Tibial nerve (tissue), 4 donors: Measurements from ENCODE around the gene CFAP69. TPM values are rescaled to one million over a fixed set of nuclear protein-coding genes. Genes with fewer than 3 reads are reported as not detected.

Source experiments
- DNase-seq, 2 donors: peaks; one replicate each; pipeline ENCODE4 v3.0.0-alpha.2; 2019; ENCODE audit warnings: low spot score in 2 of 2
- H3K27ac ChIP-seq, 4 donors: fragments of 200-600 bp; sonication (generic) in 3 of 4; one replicate each; pipeline ENCODE4 v1.5.1; 2017 to 2019; ENCODE audit warnings: mild to moderate bottlenecking in 1 of 4
- H3K27me3 ChIP-seq, 2 donors: fragments of 200-600 bp; sonication (generic) in 1 of 2; one replicate each; pipeline versions ENCODE4 v1.5.1 to v1.6.0; 2017 to 2019
- H3K36me3 ChIP-seq, 3 donors: fragments of 200-600 bp; sonication (generic); one replicate each; pipeline ENCODE4 v1.5.1; 2018 to 2019
- H3K4me1 ChIP-seq, 4 donors: fragments of 200-600 bp; sonication (generic) in 3 of 4; one replicate each; pipeline ENCODE4 v1.5.1; 2017 to 2019
- H3K4me3 ChIP-seq, 4 donors: fragments of 200-600 bp; sonication (generic) in 3 of 4; one replicate each; pipeline ENCODE4 v1.5.1; 2017 to 2019; ENCODE audit warnings: mild to moderate bottlenecking in 1 of 4, moderate library complexity in 1 of 4
- H3K9me3 ChIP-seq, 4 donors: fragments of 200-600 bp; sonication (generic) in 3 of 4; one replicate each; pipeline ENCODE4 v1.5.1; 2017 to 2019
- EP300 ChIP-seq, 2 donors: sonication (generic); formaldehyde crosslinking; IDR thresholded peaks; one replicate each; pipeline ENCODE4 v1.6.1; 2017; ENCODE audit warnings: antibody characterized with exemption in 2 of 2, mild to moderate bottlenecking in 1 of 2
- POLR2A ChIP-seq, 2 donors: fragments of 450-650 bp; IDR thresholded peaks; one replicate each; pipeline ENCODE4 v1.6.1; 2017; ENCODE audit warnings: antibody characterized with exemption in 2 of 2, mild to moderate bottlenecking in 2 of 2, moderate library complexity in 2 of 2
- WGBS, 2 donors: methylation state at CpG; one replicate each; pipeline ENCODE4 v1.1.5; 2018; 5-methylcytosine and 5-hydroxymethylcytosine counted together
- total RNA-seq, 4 donors: library from RNA; depleted of rRNA; stranded (reverse); fragments of >200 nt; gene quantifications; one replicate each; pipeline ENCODE4 v1.1.0, GENCODE V29; 2016
- TF ChIP-seq, protein P1 (sequence below), 5 experiments: fragments of 200-600 bp in 3 of 5; fragments of 450-650 bp in 2 of 5; sonication (generic) in 3 of 5; IDR thresholded peaks; one replicate each; pipeline ENCODE4 v1.5.1; 2016 to 2019; ENCODE audit warnings: antibody characterized with exemption in 5 of 5, mild to moderate bottlenecking in 3 of 5, moderate library complexity in 2 of 5

The CFAP69 gene
- total RNA-seq, 4 donors from 2014 or later = 18.9 to 51.1 (median 22.0) TPM

DNA sequence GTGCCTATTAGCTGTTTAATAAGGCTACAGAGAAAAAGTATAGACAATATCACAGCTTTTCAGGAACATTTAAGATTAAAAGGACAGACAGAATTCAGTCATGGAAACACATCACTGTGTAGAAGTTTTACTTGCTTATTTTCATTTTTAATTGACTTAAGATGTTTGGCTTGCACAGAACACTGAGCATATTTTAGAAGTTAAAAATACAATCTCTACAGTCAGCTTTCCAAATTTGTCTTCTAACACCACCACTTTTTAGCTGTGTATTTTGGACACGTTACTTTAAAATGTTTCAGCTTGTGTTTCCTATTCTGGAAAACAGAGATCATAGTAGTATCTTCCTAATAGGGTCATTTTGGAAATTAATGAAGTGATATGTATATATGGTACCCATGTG lies 11.8 kb downstream of the CFAP69 start:
- 50 to 80% methylated on average over 1 of the region's 1 CpG for WGBS, 2 donors

DNA sequence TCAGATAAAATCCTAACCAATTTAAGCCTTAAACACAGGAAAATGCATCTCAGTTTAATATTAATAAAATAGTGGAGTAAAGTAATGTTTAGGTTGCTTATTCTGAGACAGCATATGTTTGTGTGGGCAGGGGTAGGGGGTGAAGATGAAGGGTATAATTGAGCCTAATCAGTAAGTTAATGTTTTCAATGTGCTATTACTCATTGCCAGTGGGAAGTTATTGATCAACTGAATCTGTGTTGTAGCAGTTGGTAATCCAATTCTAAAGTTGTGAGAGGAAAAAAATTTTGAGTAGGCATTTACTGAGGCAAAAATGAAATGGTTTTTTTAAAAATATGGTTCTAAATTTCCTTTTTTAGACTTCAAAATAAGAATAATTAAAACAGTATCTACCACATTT lies 16.5 kb downstream of the CFAP69 start:
- DNase-seq = no peak
- Histone ChIP-seq H3K9me3 (no peaks in the 10 kb centered on the region), H3K36me3 (no peaks in the 10 kb centered on the region), H3K4me1 (no peaks in the 10 kb centered on the region), H3K27ac (no peak overlapping the region), H3K27me3 (no peaks in the 10 kb centered on the region), H3K4me3 (no peak overlapping the region)
- TF ChIP-seq POLR2A (IDR thresholded peaks at IDR 0.05) (no peak), EP300 (IDR thresholded peaks at IDR 0.05) (no peak)
- TF ChIP-seq, protein P1, sequence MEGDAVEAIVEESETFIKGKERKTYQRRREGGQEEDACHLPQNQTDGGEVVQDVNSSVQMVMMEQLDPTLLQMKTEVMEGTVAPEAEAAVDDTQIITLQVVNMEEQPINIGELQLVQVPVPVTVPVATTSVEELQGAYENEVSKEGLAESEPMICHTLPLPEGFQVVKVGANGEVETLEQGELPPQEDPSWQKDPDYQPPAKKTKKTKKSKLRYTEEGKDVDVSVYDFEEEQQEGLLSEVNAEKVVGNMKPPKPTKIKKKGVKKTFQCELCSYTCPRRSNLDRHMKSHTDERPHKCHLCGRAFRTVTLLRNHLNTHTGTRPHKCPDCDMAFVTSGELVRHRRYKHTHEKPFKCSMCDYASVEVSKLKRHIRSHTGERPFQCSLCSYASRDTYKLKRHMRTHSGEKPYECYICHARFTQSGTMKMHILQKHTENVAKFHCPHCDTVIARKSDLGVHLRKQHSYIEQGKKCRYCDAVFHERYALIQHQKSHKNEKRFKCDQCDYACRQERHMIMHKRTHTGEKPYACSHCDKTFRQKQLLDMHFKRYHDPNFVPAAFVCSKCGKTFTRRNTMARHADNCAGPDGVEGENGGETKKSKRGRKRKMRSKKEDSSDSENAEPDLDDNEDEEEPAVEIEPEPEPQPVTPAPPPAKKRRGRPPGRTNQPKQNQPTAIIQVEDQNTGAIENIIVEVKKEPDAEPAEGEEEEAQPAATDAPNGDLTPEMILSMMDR (IDR thresholded peaks at IDR 0.05) = no peak

More for the DNA sequence above, 11.8 kb downstream of the CFAP69 start:
- no peaks in the 10 kb centered on the region for H3K9me3 ChIP-seq
- no peak overlapping the region for H3K4me3 ChIP-seq
- DNase-seq = no peak
- TF ChIP-seq POLR2A (IDR thresholded peaks at IDR 0.05) (no peak), EP300 (IDR thresholded peaks at IDR 0.05) (no peak)
- TF ChIP-seq, protein P1 (IDR thresholded peaks at IDR 0.05) = no peak
- H3K4me1 ChIP-seq = no peaks in the 10 kb centered on the region
- no peaks in the 10 kb centered on the region for H3K27me3 ChIP-seq
- no peak overlapping the region for H3K27ac ChIP-seq
- H3K36me3 ChIP-seq = no peaks in the 10 kb centered on the region

DNA sequence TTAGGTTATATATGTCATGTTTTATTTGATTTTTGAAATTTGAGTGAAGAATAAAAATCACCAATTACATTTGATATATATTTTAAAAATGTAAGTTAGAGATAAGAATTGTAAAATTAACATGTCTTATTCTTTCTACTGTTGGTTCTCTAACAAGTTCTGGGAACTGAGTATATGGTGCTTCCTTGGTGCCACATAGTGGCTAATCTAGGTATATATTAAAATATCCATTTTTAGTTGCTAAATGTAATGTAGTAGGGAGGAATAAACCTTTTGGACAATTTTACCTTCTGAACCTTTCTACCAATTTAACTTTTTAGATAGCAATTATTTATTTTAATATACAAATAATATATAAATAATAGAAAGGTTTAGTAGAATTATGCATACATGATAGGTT lies 17.5 kb downstream of the CFAP69 start:
- Histone ChIP-seq H3K27me3 (no peaks in the 10 kb centered on the region), H3K27ac (no peak overlapping the region), H3K36me3 (no peaks in the 10 kb centered on the region), H3K4me3 (no peak overlapping the region), H3K9me3 (no peaks in the 10 kb centered on the region), H3K4me1 (no peaks in the 10 kb centered on the region)
- TF ChIP-seq EP300 (IDR thresholded peaks at IDR 0.05) = no peak
- TF ChIP-seq, protein P1 (IDR thresholded peaks at IDR 0.05) = peak; percentile 26 to 53 (median 33)
- no peak for TF ChIP-seq POLR2A (IDR thresholded peaks at IDR 0.05)
- DNase-seq = no peak

DNA sequence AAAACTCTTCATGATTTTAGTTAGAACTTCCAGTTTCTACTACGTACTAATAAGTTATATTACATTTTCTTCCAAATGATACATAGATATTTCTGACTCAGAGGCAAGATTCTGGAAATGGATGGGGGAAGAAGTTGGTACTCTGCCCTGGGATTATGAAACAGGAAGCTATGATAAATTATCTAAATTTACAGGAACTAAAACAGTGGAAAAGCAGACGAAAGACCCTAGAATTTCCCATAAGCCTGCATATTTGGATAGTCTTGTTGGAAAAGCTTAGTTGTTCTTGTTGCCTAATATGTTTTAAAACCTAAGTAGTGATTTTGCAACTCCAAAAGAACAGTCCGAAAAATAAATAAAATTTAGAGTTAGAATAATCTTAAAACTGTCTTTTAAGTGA lies 21.8 kb downstream of the CFAP69 start:
- Histone ChIP-seq H3K9me3 (no peaks in the 10 kb centered on the region), H3K27me3 (no peaks in the 10 kb centered on the region), H3K27ac (peak overlapping the region in 2 of 4 donors; percentile 29 to 36), H3K4me3 (no peak overlapping the region), H3K36me3 (no peaks in the 10 kb centered on the region), H3K4me1 (peaks cover 0 to 10% (median 0%) of the 10 kb centered on the region in 4 donors)
- TF ChIP-seq EP300 (IDR thresholded peaks at IDR 0.05) (peak in 1 of 2 donors; percentile 51), POLR2A (IDR thresholded peaks at IDR 0.05) (no peak)
- 67 to 70% methylated on average over 3 of the region's 3 CpGs for WGBS, 2 donors
- DNase-seq = peak in 1 of 2 donors; percentile 31

DNA sequence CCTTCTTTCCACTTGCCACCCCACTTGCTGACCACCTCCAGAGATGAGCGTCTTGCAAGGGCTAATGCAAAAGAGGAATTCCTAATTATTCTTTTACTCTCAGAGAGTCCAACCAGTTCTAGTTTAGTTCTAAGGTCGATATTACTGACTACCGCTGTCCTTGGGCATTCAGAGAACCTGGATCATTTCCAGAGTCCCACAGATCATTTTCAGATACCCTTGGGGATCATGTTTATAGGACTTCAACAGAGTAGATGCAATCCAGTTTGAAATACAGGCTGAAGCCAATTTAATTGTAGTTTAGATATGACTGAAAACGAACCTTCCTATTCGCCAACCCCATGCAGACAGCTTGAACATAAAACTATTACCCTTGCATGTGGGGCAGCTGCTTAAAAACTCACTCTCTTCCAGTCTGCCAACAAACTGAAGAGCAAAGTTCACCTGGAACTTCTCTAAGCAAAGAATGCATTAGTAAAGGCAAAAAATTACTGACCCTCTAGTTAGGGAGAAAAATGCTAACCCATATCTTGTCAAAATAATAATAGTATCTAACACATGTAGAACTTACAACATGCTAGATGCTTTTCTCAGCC lies 22.4 kb downstream of the CFAP69 start:
- Histone ChIP-seq H3K4me3 (no peak overlapping the region), H3K9me3 (no peaks in the 10 kb centered on the region), H3K4me1 (peaks cover 0 to 16% (median 0%) of the 10 kb centered on the region in 4 donors), H3K27me3 (no peaks in the 10 kb centered on the region), H3K36me3 (no peaks in the 10 kb centered on the region), H3K27ac (peak overlapping the region in 2 of 4 donors; percentile 29 to 36)
- TF ChIP-seq, protein P1 (IDR thresholded peaks at IDR 0.05) = no peak
- TF ChIP-seq POLR2A (IDR thresholded peaks at IDR 0.05) (no peak), EP300 (IDR thresholded peaks at IDR 0.05) (no peak)
- no peak for DNase-seq
- 84 to 89% methylated on average over 5 of the region's 5 CpGs for WGBS, 2 donors
